GM12878 (cell line): Measurements from ENCODE around the gene SDK2. TPM values are rescaled to one million over a fixed set of nuclear protein-coding genes. Genes with fewer than 3 reads are reported as not detected.

Experiments
- ATAC-seq: fragments of 200-7000 bp; cut with Tn5 transposase; 3 replicates; pipeline ENCODE4 v1.9.1; 2020; ENCODE audit warnings: mild to moderate bottlenecking, moderate library complexity
- BruUV-seq: library from RNA; stranded (reverse); fragments of 400-500 nt; replicated peaks from 2 replicates; lab custom pipeline; 2021; lab: Mats Ljungman, UMichigan
- CTCF ChIA-PET: fragments of 300-600 bp; sonication (Branson Sonifier 250); formaldehyde crosslinking; extraction: SDS; loops from one replicate; lab custom pipeline; 2021; ENCODE audit warnings: inconsistent platforms; lab: Yijun Ruan, JAX
- POLR2A ChIA-PET: fragments of 350-600 bp; formaldehyde crosslinking; extraction: SDS; loops from one replicate; lab custom pipeline; 2021; ENCODE audit warnings: inconsistent platforms; lab: Charles Lee
- RAD21 ChIA-PET: fragments of 300-600 bp; sonication (Branson Sonifier 250); formaldehyde crosslinking; loops from one replicate; lab custom pipeline; 2023; ENCODE audit warnings: antibody characterized with exemption; ENCODE audit not compliant: unreplicated experiment; lab: Charles Lee
- SMC1A ChIA-PET: fragments of 300-600 bp; sonication (Branson Sonifier 250); formaldehyde crosslinking; loops from one replicate; lab custom pipeline; 2023; ENCODE audit not compliant: unreplicated experiment, uncharacterized antibody; lab: Charles Lee
- DNase-seq: peaks from one replicate; pipeline ENCODE4 v3.0.0-alpha.2; 2011; ENCODE audit warnings: low read depth, low spot score
- FAIRE-seq: peaks from 3 replicates; lab custom pipeline; 2011; peaks lifted over from hg19 to GRCh38; lab: Jason Lieb, UNC
- H2AFZ ChIP-seq: 2 replicates; pipeline ENCODE4 v1.6.0; 2011; ENCODE audit warnings: low read depth, low read length, control low read depth; ENCODE audit not compliant: control insufficient read depth
- H3K27ac ChIP-seq: 2 replicates; pipeline ENCODE4 v1.5.1; 2011; ENCODE audit warnings: control low read depth; ENCODE audit not compliant: control insufficient read depth, insufficient read depth
- H3K27me3 ChIP-seq, 2 experiments: replicated peaks in 1 of 2; 2 replicates each; pipeline versions ENCODE4 v1.6.0 to v1.6.1; 2011; ENCODE audit warnings: low read length in 1 of 2; ENCODE audit not compliant: control insufficient read depth in 2 of 2, insufficient read depth in 2 of 2
- H3K36me3 ChIP-seq, 2 experiments: 2 replicates each; pipeline ENCODE4 v1.5.1; 2011; ENCODE audit warnings: low read length in 1 of 2; ENCODE audit not compliant: control insufficient read depth in 2 of 2, insufficient read depth in 2 of 2
- H3K4me1 ChIP-seq: 2 replicates; pipeline ENCODE4 v1.6.1; 2011; ENCODE audit warnings: mild to moderate bottlenecking, low read length, moderate library complexity, mixed read lengths; ENCODE audit not compliant: control insufficient read depth, insufficient read depth
- H3K4me2 ChIP-seq: 2 replicates; pipeline ENCODE4 v1.6.0; 2011; ENCODE audit warnings: control low read depth; ENCODE audit not compliant: control insufficient read depth, insufficient read depth
- H3K4me3 ChIP-seq: fragments of 200-600 bp; sonication (generic); 2 replicates; pipeline ENCODE4 v1.5.1; 2016
- H3K79me2 ChIP-seq: 2 replicates; pipeline ENCODE4 v1.6.0; 2011; ENCODE audit warnings: low read length; ENCODE audit not compliant: control insufficient read depth, insufficient read depth
- H3K9ac ChIP-seq: 2 replicates; pipeline ENCODE4 v1.8.0; 2011; ENCODE audit warnings: low read length, control low read depth, mixed read lengths; ENCODE audit not compliant: control insufficient read depth, insufficient read depth
- H3K9me3 ChIP-seq: replicated peaks from 3 replicates; pipeline ENCODE4 v1.5.1; 2011; ENCODE audit warnings: mild to moderate bottlenecking, low read length; ENCODE audit not compliant: control insufficient read depth, insufficient read depth
- H4K20me1 ChIP-seq: 2 replicates; pipeline ENCODE4 v1.6.0; 2011; ENCODE audit not compliant: control insufficient read depth, insufficient read depth
- CREM ChIP-seq: IDR thresholded peaks from 2 replicates; pipeline ENCODE4 v1.6.1; 2014; ENCODE audit warnings: antibody characterized with exemption, low read depth
- EP300 ChIP-seq, 2 experiments: fragments of 150-350 bp in 1 of 2; IDR thresholded peaks; 2 replicates each; pipeline ENCODE4 v1.6.1; 2011 to 2012; ENCODE audit warnings: low read depth in 2 of 2, low read length in 2 of 2, borderline replicate concordance in 1 of 2, improper control_type of control experiment in 1 of 2, inconsistent platforms in 1 of 2; ENCODE audit not compliant: control insufficient read depth in 1 of 2
- FOXM1 ChIP-seq: IDR thresholded peaks from 2 replicates; pipeline ENCODE4 v1.6.1; 2012; ENCODE audit warnings: low read depth, mild to moderate bottlenecking, inconsistent platforms, low read length, moderate library complexity
- NBN ChIP-seq: fragments of 450-650 bp; IDR thresholded peaks from 2 replicates; pipeline ENCODE4 v1.6.1; 2016
- NFYA ChIP-seq: IDR thresholded peaks from 2 replicates; pipeline ENCODE4 v1.6.1; 2011; ENCODE audit warnings: low read depth, mild to moderate bottlenecking, low read length, improper control_type of control experiment, borderline replicate concordance
- NR2C1 ChIP-seq: fragments of 450-650 bp; IDR thresholded peaks from 2 replicates; pipeline ENCODE4 v1.6.1; 2017; ENCODE audit warnings: antibody characterized with exemption, mild to moderate bottlenecking, moderate library complexity
- NRF1 ChIP-seq: conservative IDR thresholded peaks from 2 replicates; pipeline ENCODE4 v1.6.1; 2011; ENCODE audit warnings: mild to moderate bottlenecking, low read depth, low read length, improper control_type of control experiment
- PAX5 ChIP-seq: IDR thresholded peaks from 2 replicates; pipeline ENCODE4 v1.6.1; 2011; ENCODE audit warnings: low read depth, low read length, borderline replicate concordance
- PML ChIP-seq: IDR thresholded peaks from 2 replicates; pipeline ENCODE4 v1.6.1; 2012; ENCODE audit warnings: low read length, inconsistent platforms
- RAD21 ChIP-seq: IDR thresholded peaks from 2 replicates; pipeline ENCODE4 v1.6.1; 2011; ENCODE audit warnings: mild to moderate bottlenecking, low read depth, low read length, moderate library complexity; ENCODE audit not compliant: insufficient read depth
- RELA ChIP-seq: fragments of 450-650 bp; IDR thresholded peaks from 2 replicates; pipeline ENCODE4 v1.8.0; 2014; ENCODE audit warnings: borderline replicate concordance; ENCODE audit not compliant: partially characterized antibody
- SMAD5 ChIP-seq: IDR thresholded peaks from 2 replicates; pipeline ENCODE4 v1.6.1; 2016; ENCODE audit warnings: antibody characterized with exemption, low read depth
- SMARCA5 ChIP-seq: fragments of 450-650 bp; IDR thresholded peaks from 2 replicates; pipeline ENCODE4 v1.6.1; 2017; ENCODE audit warnings: mild to moderate bottlenecking
- SREBF1 ChIP-seq: IDR thresholded peaks from 2 replicates; pipeline ENCODE4 v1.6.1; 2012; ENCODE audit warnings: mild to moderate bottlenecking, low read length
- ZBED1 ChIP-seq: IDR thresholded peaks from 2 replicates; pipeline ENCODE4 v1.6.1; 2016; ENCODE audit warnings: borderline replicate concordance
- ZNF217 ChIP-seq: fragments of 450-650 bp; IDR thresholded peaks from 2 replicates; pipeline ENCODE4 v1.6.1; 2017; ENCODE audit warnings: antibody characterized with exemption, mild to moderate bottlenecking
- ZNF384 ChIP-seq: IDR thresholded peaks from 2 replicates; pipeline ENCODE4 v1.6.1; 2012; ENCODE audit warnings: low read depth, mild to moderate bottlenecking, low read length, improper control_type of control experiment, borderline replicate concordance
- ZSCAN29 ChIP-seq: fragments of 450-650 bp; IDR thresholded peaks from 2 replicates; pipeline ENCODE4 v1.6.1; 2017; ENCODE audit warnings: mild to moderate bottlenecking, moderate library complexity
- WGBS: methylation state at CpG from one replicate; pipeline ENCODE4 v1.1.6; 2016; ENCODE audit warnings: low lambda C conversion rate; ENCODE audit not compliant: insufficient replicate concordance, insufficient coverage; ENCODE audit errors: missing lambda C conversion rate; 5-methylcytosine and 5-hydroxymethylcytosine counted together
- in situ Hi-C: fragments of 300-500 bp; cut with MboI; formaldehyde crosslinking; loops from 9 replicates; pipeline ENCODE4 v1.14.3; 2018; ENCODE audit warnings: mixed read lengths
- intact Hi-C: fragments of 100-400 bp; cut with micrococcal nuclease; formaldehyde crosslinking; loops from one replicate; pipeline ENCODE4 v1.14.2; 2022; ENCODE audit not compliant: unreplicated experiment
- polyA plus RNA-seq, 11 experiments: library from polyadenylated mRNA; depleted of rRNA in 4 of 11; unstranded in 6 of 11; stranded (reverse) in 5 of 11; fragments of >200 nt; fragmentation: Nextera tagmentation in 4 of 11; fragmentation: Illumina TruSeq in 1 of 11; extraction: Ambion mirVana in 4 of 11; extraction: Trizol in 1 of 11; gene quantifications; 1 replicate in 1 of 11; 2 replicates in 10 of 11; pipeline versions ENCODE4 v1.2.1 to v1.2.3, GENCODE V29; 2011 to 2016; ENCODE audit warnings: inconsistent platforms in 2 of 11, missing spikeins in 2 of 11, low read depth in 1 of 11
- total RNA-seq, 4 experiments: library from RNA; depleted of rRNA in 3 of 4; stranded (reverse); fragments of >200 nt in 3 of 4; fragmentation: Illumina TruSeq in 1 of 4; extraction: Trizol in 1 of 4; gene quantifications; 2 replicates each; pipeline versions ENCODE4 v1.2.1 to v1.2.3, GENCODE V29; 2013 to 2021
- TF ChIP-seq, protein P1 (sequence below): IDR thresholded peaks from 2 replicates; pipeline ENCODE4 v1.6.1; 2011; ENCODE audit warnings: borderline replicate concordance, low read depth, mild to moderate bottlenecking, moderate library complexity, mixed read lengths, low read length; ENCODE audit not compliant: insufficient read depth; ENCODE audit errors: extremely low read length
- TF ChIP-seq, protein P2 (sequence below): fragments of 450-650 bp; IDR thresholded peaks from 2 replicates; pipeline ENCODE4 v1.6.1; 2017; ENCODE audit warnings: low read depth, mild to moderate bottlenecking, moderate library complexity

SDK2 gene
- total and polyA plus RNA-seq, 10 of the 15 experiments (the other 5 are each of a cell fraction or from before 2014, with no cell fraction given), result 0.03 to 0.08 (median 0.03) TPM; not detected in 7

DNA sequence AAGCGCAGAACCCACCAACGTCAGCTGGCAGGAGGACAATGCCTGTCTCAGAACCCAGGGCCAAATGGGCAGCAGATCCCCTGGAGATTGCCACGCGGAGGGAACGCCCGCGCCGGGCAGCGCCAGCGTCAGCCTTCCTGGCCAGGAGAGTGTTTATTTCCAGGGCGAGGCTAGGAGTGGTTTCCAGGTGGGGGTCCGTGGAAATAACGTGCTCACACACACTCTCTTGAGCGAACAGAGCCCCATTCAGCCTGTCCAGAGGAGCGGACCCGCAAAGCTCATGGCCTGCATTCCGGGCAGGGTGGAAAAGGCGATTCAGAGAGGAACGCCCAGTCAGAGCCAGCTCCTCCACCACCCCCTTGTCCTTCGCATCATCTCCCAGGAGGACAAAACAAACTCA is 40.3 kb downstream of the SDK2 start:
- Histone ChIP-seq H3K4me1 (no peaks in the 10 kb centered on the region), H3K4me2 (no peak overlapping the region), H3K79me2 (no peaks in the 10 kb centered on the region), H4K20me1 (no peaks in the 10 kb centered on the region), H3K9ac (no peak overlapping the region), H3K27me3 (no peaks in the 10 kb centered on the region), H3K27ac (no peak overlapping the region), H3K36me3 (no peaks in the 10 kb centered on the region), H3K9me3 (no peaks in the 10 kb centered on the region), H3K4me3 (no peak overlapping the region), H2AFZ (no peak overlapping the region)
- DNase-seq, result no peak
- in situ Hi-C loops, result no loop called here
- no TSS peak for BruUV-seq
- intact Hi-C loops, result no loop called here
- ChIA-PET SMC1A (no interaction called here), RAD21 (no interaction called here), CTCF (no interaction called here), POLR2A (no interaction called here)
- WGBS, result 63% methylated on average over 20 of the region's 20 CpGs
- FAIRE-seq, result no peak
- no peak for ATAC-seq
- TF ChIP-seq NBN (no peak), ZNF217 (no peak), PAX5 (no peak), CREM (no peak), ZBED1 (no peak), RELA (no peak), SMARCA5 (no peak), ZNF384 (no peak), PML (no peak), NR2C1 (no peak), ZSCAN29 (no peak), SREBF1 (no peak), NRF1 (no peak), RAD21 (no peak), NFYA (no peak), SMAD5 (no peak), EP300 (IDR thresholded peaks at IDR 0.05; ENCODE audit: borderline replicate concordance in 1 of 2, control insufficient read depth in 1 of 2, low read depth in 2 of 2, low read length in 2 of 2) (no peak), FOXM1 (no peak)
- TF ChIP-seq, protein P1, sequence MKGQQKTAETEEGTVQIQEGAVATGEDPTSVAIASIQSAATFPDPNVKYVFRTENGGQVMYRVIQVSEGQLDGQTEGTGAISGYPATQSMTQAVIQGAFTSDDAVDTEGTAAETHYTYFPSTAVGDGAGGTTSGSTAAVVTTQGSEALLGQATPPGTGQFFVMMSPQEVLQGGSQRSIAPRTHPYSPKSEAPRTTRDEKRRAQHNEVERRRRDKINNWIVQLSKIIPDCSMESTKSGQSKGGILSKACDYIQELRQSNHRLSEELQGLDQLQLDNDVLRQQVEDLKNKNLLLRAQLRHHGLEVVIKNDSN, result no peak
- TF ChIP-seq, protein P2, sequence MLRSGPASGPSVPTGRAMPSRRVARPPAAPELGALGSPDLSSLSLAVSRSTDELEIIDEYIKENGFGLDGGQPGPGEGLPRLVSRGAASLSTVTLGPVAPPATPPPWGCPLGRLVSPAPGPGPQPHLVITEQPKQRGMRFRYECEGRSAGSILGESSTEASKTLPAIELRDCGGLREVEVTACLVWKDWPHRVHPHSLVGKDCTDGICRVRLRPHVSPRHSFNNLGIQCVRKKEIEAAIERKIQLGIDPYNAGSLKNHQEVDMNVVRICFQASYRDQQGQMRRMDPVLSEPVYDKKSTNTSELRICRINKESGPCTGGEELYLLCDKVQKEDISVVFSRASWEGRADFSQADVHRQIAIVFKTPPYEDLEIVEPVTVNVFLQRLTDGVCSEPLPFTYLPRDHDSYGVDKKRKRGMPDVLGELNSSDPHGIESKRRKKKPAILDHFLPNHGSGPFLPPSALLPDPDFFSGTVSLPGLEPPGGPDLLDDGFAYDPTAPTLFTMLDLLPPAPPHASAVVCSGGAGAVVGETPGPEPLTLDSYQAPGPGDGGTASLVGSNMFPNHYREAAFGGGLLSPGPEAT, result no peak
